Measurements from ENCODE around the gene ACY1.

Gene ACY1

GRCh38 chr3:51945926-51946705 lies 37.2 kb upstream of the ACY1 start:
- DNase-seq (ENCODE audit: low read depth in 2 of 2) = no peak

GRCh38 chr3:51946796-51947195 lies 36.5 kb upstream of the ACY1 start:
- no peak for DNase-seq (ENCODE audit: low read depth in 2 of 2)

GRCh38 chr3:51947215-51947900 lies 36.0 kb upstream of the ACY1 start:
- no peak for DNase-seq (ENCODE audit: low read depth in 2 of 2)

GRCh38 chr3:51948016-51948580 lies 35.2 kb upstream of the ACY1 start:
- DNase-seq (ENCODE audit: low read depth in 2 of 2) = no peak

GRCh38 chr3:51949121-51949520 lies 34.2 kb upstream of the ACY1 start:
- DNase-seq (ENCODE audit: low read depth in 2 of 2) = no peak

- DNase-seq (ENCODE audit: low read depth in 2 of 2) = no peak
Measured at GRCh38 chr3:51950899-51951298, 32.4 kb upstream of the ACY1 start.

- no peak for DNase-seq (ENCODE audit: low read depth in 2 of 2)
Measured at GRCh38 chr3:51953445-51953844, 29.9 kb upstream of the ACY1 start.

- no peak for DNase-seq (ENCODE audit: low read depth in 2 of 2)
Measured at GRCh38 chr3:51954105-51954504, 29.2 kb upstream of the ACY1 start.

- no peak for DNase-seq (ENCODE audit: low read depth in 2 of 2)
Measured at GRCh38 chr3:51954713-51955112, 28.6 kb upstream of the ACY1 start.

- DNase-seq (ENCODE audit: low read depth in 2 of 2) = no peak
Measured at GRCh38 chr3:51955175-51955892, 28.0 kb upstream of the ACY1 start, which contains the start of gene GPR62. Gene GPR62 (plus strand): TSS chr3:51955381. CDS start chr3:51955653, 272 bp downstream.

GRCh38 chr3:51955893-51956770 lies 27.2 kb upstream of the ACY1 start:
- DNase-seq (ENCODE audit: low read depth in 2 of 2) = no peak

- no peak for DNase-seq (ENCODE audit: low read depth in 2 of 2)
Measured at GRCh38 chr3:51957520-51958205, 25.7 kb upstream of the ACY1 start.

GRCh38 chr3:51958603-51959521 lies 24.5 kb upstream of the ACY1 start:
- DNase-seq (ENCODE audit: low read depth in 2 of 2) = no peak

GRCh38 chr3:51959651-51960050 lies 23.7 kb upstream of the ACY1 start:
- DNase-seq (ENCODE audit: low read depth in 2 of 2) = no peak

GRCh38 chr3:51960386-51960785 lies 22.9 kb upstream of the ACY1 start:
- no peak for DNase-seq (ENCODE audit: low read depth in 2 of 2)

- DNase-seq (ENCODE audit: low read depth in 2 of 2) = no peak
Measured at GRCh38 chr3:51961011-51961410, 22.3 kb upstream of the ACY1 start.

GRCh38 chr3:51961602-51962569 lies 21.4 kb upstream of the ACY1 start:
- no peak for DNase-seq (ENCODE audit: low read depth in 2 of 2)

GRCh38 chr3:51962854-51963530 lies 20.3 kb upstream of the ACY1 start:
- no peak for DNase-seq (ENCODE audit: low read depth in 2 of 2)

Data from activated CD8-positive, alpha-beta memory T cell treated with anti-CD3 and anti-CD28 coated beads for 4 hours (primary cell).